ENCODE results near the gene TACR3.
"Not testable (repeated sequence)": the region's sequence is repeated elsewhere in the genome, so short reads cannot be mapped to it uniquely, and the experiment has no call there.

TACR3 gene

DNA sequence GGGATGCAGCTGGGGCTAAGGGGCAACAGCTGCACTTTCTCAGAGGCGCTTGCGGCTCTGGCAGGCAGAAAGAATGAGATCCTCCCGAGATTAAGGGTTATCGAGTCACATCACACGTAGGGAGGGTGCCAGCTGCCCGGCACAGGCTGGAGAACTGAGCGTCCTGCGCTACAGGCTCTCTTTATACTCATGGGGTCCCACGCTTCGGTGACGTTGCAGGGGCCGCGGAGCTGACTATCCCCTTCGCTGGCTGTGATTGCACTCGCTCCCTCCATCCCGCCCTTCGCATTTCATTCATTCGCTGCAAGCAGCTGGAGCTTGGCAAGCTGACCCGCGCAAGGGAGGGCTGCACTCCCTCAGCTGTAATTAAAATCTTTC is at the start of gene TACR3:
Gene TACR3 (minus strand): TSS at position 156 of the 378 bp plus-strand sequence. CDS start 310 bp downstream, outside the sequence.
- DNase-seq, result no peak

GRCh38 chr4:103757631-103758030 is 37.8 kb upstream of the TACR3 start:
- DNase-seq, result no peak

- no peak for DNase-seq
Measured at GRCh38 chr4:103756741-103757140, 37.0 kb upstream of the TACR3 start.

DNA sequence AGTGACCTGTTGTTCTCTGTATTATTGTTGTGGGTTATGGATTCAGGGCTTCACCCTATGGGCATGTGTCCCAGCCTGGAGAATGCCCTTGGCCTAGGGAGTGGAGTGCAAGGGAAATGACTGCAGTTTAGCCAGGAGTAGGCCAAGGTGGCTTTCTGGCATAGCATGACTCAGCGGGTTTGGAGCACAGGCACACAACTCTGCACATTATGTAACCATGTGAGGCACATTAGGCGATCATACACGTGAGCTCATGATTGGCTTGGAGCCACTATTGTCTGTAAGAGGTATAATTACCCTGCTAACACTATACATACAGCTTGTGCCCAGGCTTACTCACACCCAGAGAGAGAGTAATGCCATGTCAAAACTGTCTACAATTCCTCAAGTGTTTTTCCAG is 35.1 kb upstream of the TACR3 start:
- DNase-seq, result no peak

GRCh38 chr4:103753868-103754653 is 34.3 kb upstream of the TACR3 start:
- no peak for DNase-seq

GRCh38 chr4:103723150-103723549 is 3.4 kb upstream of the TACR3 start:
- DNase-seq, result not testable (repeated sequence)

DNA sequence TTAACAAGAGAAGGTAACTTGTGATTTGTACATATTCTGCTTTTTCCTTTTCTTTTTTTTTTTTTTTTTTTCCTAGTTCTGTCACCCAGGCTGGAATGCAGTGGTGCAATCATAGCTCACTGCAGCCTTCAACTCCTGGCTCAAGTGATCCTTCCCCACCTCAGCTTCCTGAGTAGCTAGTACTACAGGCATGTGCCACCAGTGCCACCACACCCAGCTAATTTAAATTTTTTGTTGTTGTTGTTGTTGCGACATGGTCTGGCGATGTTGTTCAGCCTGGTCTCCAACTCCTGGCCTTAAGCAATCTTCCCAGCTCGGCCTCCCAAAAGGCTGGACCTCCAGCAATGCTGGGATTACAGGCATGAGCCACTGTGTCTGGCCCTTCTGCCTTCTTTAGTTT is 1.5 kb upstream of the TACR3 start:
- no peak for DNase-seq

DNA sequence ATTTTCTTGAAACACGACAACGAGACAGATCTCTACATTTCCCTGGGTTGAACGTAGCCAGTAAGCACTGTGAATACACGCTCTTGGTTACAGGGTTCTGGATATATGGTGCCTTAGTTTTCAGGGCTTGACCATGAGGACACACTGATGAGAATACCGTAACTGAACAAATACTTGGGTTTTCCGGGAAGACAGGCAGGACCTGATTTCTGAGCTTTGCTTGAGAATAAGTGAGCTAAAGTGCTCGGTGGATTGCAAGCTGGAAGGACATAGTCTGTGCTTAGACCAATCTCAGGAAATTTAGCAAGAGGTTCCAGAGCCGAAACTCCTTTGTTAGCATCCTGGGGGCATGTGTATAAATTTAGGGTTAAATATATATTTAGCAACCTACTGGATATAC is 876 bp upstream of the TACR3 start:
- DNase-seq, result no peak

DNA sequence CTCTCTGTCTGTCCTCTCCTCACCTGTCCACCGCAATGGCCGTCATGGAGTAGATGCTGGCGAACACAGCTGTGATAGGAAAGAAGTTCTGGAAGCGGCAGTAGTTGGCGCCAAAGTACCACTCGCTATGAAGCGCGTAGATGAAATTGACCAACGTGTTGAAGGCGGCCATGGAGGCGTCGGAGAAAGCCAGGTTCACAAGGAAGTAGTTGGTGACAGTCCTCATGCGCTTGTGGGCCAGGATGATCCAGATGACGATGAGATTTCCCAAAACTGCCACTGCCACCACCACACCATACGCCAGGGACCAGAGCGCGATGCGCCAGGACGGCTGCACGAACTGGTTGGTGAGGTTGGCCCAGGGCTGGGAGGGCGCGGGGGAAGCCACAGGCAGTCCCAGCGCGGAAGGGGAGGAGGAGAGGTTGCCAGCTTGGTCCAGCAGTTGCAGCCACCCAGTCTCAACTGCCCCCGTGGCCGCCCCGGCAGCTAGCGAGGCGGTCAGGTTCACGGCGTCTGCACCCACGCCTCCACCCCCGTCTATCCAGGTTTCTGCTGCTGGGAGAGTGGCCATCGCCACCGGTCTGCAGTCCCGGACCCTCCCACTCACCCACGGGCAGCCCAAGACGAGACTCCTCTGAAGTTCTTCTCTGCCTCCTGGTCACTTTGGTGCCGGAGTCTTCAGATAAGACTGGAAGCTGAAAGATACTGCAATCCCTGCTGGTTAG is 518 bp downstream of the TACR3 start:
- DNase-seq, result no peak

DNA sequence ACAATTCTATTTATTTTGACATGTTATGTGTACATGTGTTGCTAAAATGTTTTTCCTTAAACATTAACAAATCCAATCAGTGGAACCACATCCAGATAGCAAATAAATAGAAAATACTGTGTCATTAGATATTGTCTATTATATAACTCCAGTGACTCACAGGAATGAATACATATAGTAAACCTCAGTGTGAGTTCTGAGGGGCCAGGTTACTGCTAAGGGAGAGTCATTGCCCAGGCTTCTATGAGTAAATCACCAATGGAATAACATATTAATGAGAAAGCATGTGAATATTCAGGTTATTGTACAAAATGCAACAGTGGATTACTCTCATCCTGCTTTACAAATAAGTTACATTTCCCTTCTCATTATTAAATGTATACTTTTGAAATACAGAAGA is 27.2 kb downstream of the TACR3 start:
- no peak for DNase-seq

GRCh38 chr4:103673983-103674382 is 45.8 kb downstream of the TACR3 start:
- no peak for DNase-seq

DNA sequence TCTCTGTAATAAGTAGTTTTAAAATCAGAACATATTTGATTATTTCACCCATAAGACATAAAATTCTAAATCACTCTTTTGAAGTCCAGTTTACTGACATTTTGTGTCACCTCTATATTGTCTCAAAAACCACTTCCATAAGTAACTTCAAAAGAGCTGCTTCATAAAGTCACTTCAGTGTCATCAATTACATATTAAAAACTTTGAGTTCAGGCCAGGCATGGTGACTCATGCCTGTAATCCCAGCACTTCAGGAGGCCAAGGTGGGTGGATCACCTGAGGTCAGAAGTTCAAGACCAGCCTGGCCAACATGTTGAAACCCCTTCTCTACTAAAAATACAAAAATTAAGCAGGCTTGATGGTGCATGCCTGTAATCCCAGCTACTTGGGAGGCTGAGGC is 53.0 kb downstream of the TACR3 start:
- DNase-seq, result not testable (repeated sequence)

- no peak for DNase-seq
Measured at GRCh38 chr4:103664436-103665075, 55.2 kb downstream of the TACR3 start.

GRCh38 chr4:103648541-103648940 is 71.2 kb downstream of the TACR3 start:
- DNase-seq, result no peak

DNA sequence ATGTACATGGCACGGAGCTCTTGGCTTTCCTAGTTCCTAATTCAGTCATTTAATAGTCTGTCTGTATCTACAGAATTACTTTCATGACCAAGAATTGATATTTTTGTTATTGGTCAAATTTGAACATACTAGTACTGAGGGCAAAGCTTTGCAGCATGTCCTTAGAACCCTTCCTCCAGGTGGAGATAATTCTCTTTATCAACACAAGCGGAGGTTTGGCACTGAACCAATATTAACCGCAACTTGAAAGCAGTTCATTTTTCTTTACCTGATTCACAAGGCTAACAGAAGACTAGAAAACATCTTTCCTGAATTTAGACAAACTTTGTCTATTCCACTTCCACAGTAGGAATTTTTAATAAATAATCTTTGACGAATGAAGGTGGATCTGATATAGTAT is 73.8 kb downstream of the TACR3 start:
- no peak for DNase-seq

DNA sequence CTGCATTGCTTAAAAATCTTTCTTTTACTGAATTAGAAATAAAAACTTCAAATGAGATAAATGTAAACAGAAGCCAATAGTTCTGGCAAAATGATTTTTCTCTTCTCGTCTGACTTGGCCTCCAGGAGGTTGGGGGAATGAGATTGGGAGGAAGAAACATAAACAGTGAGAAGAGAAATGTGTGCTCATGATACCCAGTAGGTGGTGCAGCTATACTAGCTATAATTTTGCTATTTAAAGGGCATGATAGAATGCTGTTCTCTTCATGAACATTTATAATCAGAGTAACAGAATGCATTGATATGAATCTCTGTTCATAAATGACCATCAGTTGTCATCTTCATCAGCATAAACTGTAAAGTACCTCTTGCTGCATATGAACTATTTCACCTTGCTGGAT is 85.5 kb downstream of the TACR3 start:
- DNase-seq, result no peak

DNA sequence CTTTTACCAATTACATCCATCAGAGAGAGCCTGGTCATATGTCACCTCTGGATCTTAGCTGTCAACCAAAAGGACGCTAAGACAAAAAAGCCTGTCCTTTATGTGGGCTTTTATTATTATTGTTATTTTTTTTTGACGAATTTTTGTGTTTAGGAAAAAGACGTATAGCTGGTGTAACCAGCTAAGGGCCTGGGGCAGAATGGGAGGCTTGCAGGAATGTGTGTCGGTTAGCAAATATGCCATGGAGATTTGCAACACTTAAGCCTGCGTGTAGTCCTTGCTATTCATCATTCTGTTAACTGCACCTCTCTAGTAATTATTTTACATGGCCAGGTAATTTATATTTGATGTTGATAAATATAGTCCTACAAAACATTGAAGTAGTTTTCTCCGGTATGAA is 93.5 kb downstream of the TACR3 start:
- DNase-seq, result no peak

- no peak for DNase-seq
Measured at GRCh38 chr4:103591841-103592240, 127.9 kb downstream of the TACR3 start.

DNA sequence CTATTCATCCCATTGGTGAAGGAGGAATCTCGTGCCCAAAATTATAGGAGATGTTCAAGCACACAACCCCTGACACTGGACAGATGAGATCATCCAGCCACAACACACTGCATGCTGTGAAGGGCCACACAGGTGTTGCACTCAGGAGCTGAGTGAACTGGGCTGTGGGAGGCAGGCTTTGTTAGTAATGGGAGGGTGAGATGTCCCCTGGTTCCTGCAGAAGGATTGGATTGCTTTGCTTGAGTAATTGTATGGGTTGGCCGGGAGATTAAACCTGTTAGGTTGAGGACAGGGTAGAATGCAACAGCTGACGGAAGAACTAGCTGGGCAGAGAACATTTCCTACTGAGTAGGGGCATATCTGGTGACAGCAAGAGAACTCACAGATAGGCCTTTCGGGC is 152.2 kb downstream of the TACR3 start:
- no peak for DNase-seq

GRCh38 chr4:103559178-103559577 is 160.6 kb downstream of the TACR3 start:
- DNase-seq, result not testable (repeated sequence)

Measured in NCI-H187 (cell line).